ENCODE results near the gene CASD1.

DNA sequence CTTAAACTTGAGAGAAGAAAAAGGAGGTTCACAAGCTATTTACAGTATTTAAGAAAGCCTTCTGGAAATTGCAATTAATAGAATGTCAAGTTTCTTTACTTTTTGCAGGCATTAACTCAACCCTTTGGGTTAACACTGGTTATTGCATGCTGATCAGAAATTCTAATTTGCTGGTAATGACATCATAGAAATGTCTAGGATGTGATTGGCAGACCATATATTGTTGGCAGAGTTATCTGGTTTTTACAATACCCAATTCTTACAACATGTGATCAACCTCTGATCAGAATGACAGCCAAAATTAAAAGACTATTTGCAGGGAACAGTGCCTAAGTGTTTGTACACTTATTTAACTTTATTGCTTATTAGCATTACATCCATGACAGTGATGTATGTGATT is 1.6 kb upstream of the CASD1 start:
- no peak for TF ChIP-seq POLR2A (IDR thresholded peaks at IDR 0.05; ENCODE audit: low read depth, low read length)
- TF ChIP-seq PAX5 (IDR thresholded peaks at IDR 0.05; ENCODE audit: insufficient read depth, low read length, severe bottlenecking), result no peak
- no peak for TF ChIP-seq POLR2AphosphoS5 (IDR thresholded peaks at IDR 0.05; ENCODE audit: low read depth, low read length)
- no peak for TF ChIP-seq TAF1 (IDR thresholded peaks at IDR 0.05; ENCODE audit: low read depth, low read length)
- TF ChIP-seq SPI1 (IDR thresholded peaks at IDR 0.05; ENCODE audit: low read depth, low read length), result no peak
- TF ChIP-seq POU2F2 (IDR thresholded peaks at IDR 0.05; ENCODE audit: low read depth, low read length), result no peak
